Measurements from ENCODE around the gene ANKRD13C.

Gene ANKRD13C

GRCh38 chr1:70318191-70318590 lies 36.3 kb downstream of the ANKRD13C start:
- TF ChIP-seq CTCF (IDR thresholded peaks at IDR 0.05): no peak
- no peak for DNase-seq (ENCODE audit: low spot score)
- H3K4me3 ChIP-seq: no peak overlapping the region
- no peak overlapping the region for H3K27ac ChIP-seq

GRCh38 chr1:70317087-70317486 lies 37.4 kb downstream of the ANKRD13C start:
- no peak for TF ChIP-seq CTCF (IDR thresholded peaks at IDR 0.05)
- H3K4me3 ChIP-seq: no peak overlapping the region
- DNase-seq (ENCODE audit: low spot score): no peak
- H3K27ac ChIP-seq: no peak overlapping the region

- Histone ChIP-seq H3K4me3 (no peak overlapping the region), H3K27ac (no peak overlapping the region)
- DNase-seq (ENCODE audit: low spot score): no peak
- no peak for TF ChIP-seq CTCF (IDR thresholded peaks at IDR 0.05)
Observed at GRCh38 chr1:70315782-70316181, 38.7 kb downstream of the ANKRD13C start.

GRCh38 chr1:70314706-70315304 lies 39.7 kb downstream of the ANKRD13C start:
- H3K27ac ChIP-seq: no peak overlapping the region
- DNase-seq (ENCODE audit: low spot score): no peak
- TF ChIP-seq CTCF (IDR thresholded peaks at IDR 0.05): no peak
- H3K4me3 ChIP-seq: no peak overlapping the region

GRCh38 chr1:70311369-70311768 lies 43.2 kb downstream of the ANKRD13C start:
- Histone ChIP-seq H3K4me3 (no peak overlapping the region), H3K27ac (no peak overlapping the region)
- no peak for TF ChIP-seq CTCF (IDR thresholded peaks at IDR 0.05)
- DNase-seq (ENCODE audit: low spot score): no peak

- Histone ChIP-seq H3K4me3 (no peak overlapping the region), H3K27ac (no peak overlapping the region)
- no peak for DNase-seq (ENCODE audit: low spot score)
- TF ChIP-seq CTCF (IDR thresholded peaks at IDR 0.05): no peak
Observed at GRCh38 chr1:70299472-70299871, 55.0 kb downstream of the ANKRD13C start.

- Histone ChIP-seq H3K4me3 (no peak overlapping the region), H3K27ac (no peak overlapping the region)
- TF ChIP-seq CTCF (IDR thresholded peaks at IDR 0.05): no peak
- DNase-seq (ENCODE audit: low spot score): no peak
Observed at GRCh38 chr1:70295749-70296148, 58.8 kb downstream of the ANKRD13C start.

All from coronary artery (tissue), 2 donors.